Subcutaneous adipose tissue (tissue), 4 donors: ENCODE measurements around the gene PARP14. TPM values are rescaled to one million over a fixed set of nuclear protein-coding genes. Genes with fewer than 3 reads are reported as not detected.

Source experiments
- CTCF ChIP-seq: fragments of 450-650 bp; IDR thresholded peaks from one replicate; pipeline ENCODE4 v1.5.1; 2016; ENCODE audit warnings: low read depth, mild to moderate bottlenecking, control low read depth, antibody characterized with exemption, moderate library complexity
- total RNA-seq, 4 donors: library from RNA; depleted of rRNA; stranded (reverse); fragments of >200 nt; gene quantifications; one replicate each; pipeline ENCODE4 v1.1.0, GENCODE V29; 2016

PARP14 gene
- total RNA-seq, 4 donors from 2014 or later, result 65.2 to 107 (median 85.5) TPM

GRCh38 chr3:122758877-122759560 is 78.4 kb downstream of the PARP14 start:
- TF ChIP-seq CTCF, result no peak

- no peak for TF ChIP-seq CTCF
These were observed 80.0 kb downstream of the PARP14 start for GRCh38 chr3:122760453-122761271.

GRCh38 chr3:122766430-122766829 is 85.8 kb downstream of the PARP14 start:
- no peak for TF ChIP-seq CTCF

GRCh38 chr3:122767540-122768372 is 87.1 kb downstream of the PARP14 start:
- no peak for TF ChIP-seq CTCF

- TF ChIP-seq CTCF, result no peak
These were observed 90.0 kb downstream of the PARP14 start for GRCh38 chr3:122770521-122771202.

- TF ChIP-seq CTCF, result no peak
These were observed 92.2 kb downstream of the PARP14 start for GRCh38 chr3:122772827-122773226.
